ENCODE results near the gene EARS2. TPM values are rescaled to one million over a fixed set of nuclear protein-coding genes. Genes with fewer than 3 reads are reported as not detected.
A peak's percentile ranks its signal among the peaks of the same experiment; 100 is the strongest.

Gene EARS2
- total RNA-seq, 1 donor from 2014 or later, result 26.1 TPM

- Histone ChIP-seq H3K27me3 (ENCODE audit: control insufficient read depth in 3 of 3, insufficient read depth in 3 of 3, low read length in 3 of 3) (no peaks in the 10 kb centered on the region), H3K9ac (ENCODE audit: low read depth in 1 of 3, low read length in 3 of 3) (no peak overlapping the region), H3K4me3 (ENCODE audit: low read length in 3 of 3) (no peak overlapping the region), H3K36me3 (ENCODE audit: control insufficient read depth in 3 of 3, insufficient read depth in 3 of 3, low read length in 3 of 3) (peaks cover 42 to 66% (median 55%) of the 10 kb centered on the region in 3 donors), H3K9me3 (ENCODE audit: control insufficient read depth in 3 of 3, low read length in 3 of 3) (no peaks in the 10 kb centered on the region), H3K27ac (ENCODE audit: low read depth, low read length) (no peak overlapping the region), H3K4me1 (ENCODE audit: control insufficient read depth in 3 of 3, insufficient read depth in 3 of 3, low read length in 3 of 3) (peaks cover under 1 to 21% (median 11%) of the 10 kb centered on the region in 3 donors)
These were observed 14.0 kb upstream of the EARS2 start for GRCh38 chr16:23570992-23571632.

- Histone ChIP-seq H3K4me3 (ENCODE audit: low read length in 3 of 3) (no peak overlapping the region), H3K27ac (ENCODE audit: low read depth, low read length) (no peak overlapping the region), H3K9ac (ENCODE audit: low read depth in 1 of 3, low read length in 3 of 3) (no peak overlapping the region), H3K27me3 (ENCODE audit: control insufficient read depth in 3 of 3, insufficient read depth in 3 of 3, low read length in 3 of 3) (no peaks in the 10 kb centered on the region), H3K9me3 (ENCODE audit: control insufficient read depth in 3 of 3, low read length in 3 of 3) (no peaks in the 10 kb centered on the region), H3K36me3 (ENCODE audit: control insufficient read depth in 3 of 3, insufficient read depth in 3 of 3, low read length in 3 of 3) (peaks cover 59 to 76% (median 74%) of the 10 kb centered on the region in 3 donors), H3K4me1 (ENCODE audit: control insufficient read depth in 3 of 3, insufficient read depth in 3 of 3, low read length in 3 of 3) (peaks cover 31 to 43% (median 33%) of the 10 kb centered on the region in 3 donors)
These were observed 10.5 kb upstream of the EARS2 start for GRCh38 chr16:23567602-23568001.

GRCh38 chr16:23566724-23567123 is 9.6 kb upstream of the EARS2 start:
- no peak overlapping the region for H3K27ac ChIP-seq (ENCODE audit: low read depth, low read length)
- H3K36me3 ChIP-seq (ENCODE audit: control insufficient read depth in 3 of 3, insufficient read depth in 3 of 3, low read length in 3 of 3), result peaks cover 65 to 76% (median 75%) of the 10 kb centered on the region in 3 donors
- no peaks in the 10 kb centered on the region for H3K27me3 ChIP-seq (ENCODE audit: control insufficient read depth in 3 of 3, insufficient read depth in 3 of 3, low read length in 3 of 3)

GRCh38 chr16:23564575-23565363 is 7.6 kb upstream of the EARS2 start:
- H3K27me3 ChIP-seq (ENCODE audit: control insufficient read depth in 3 of 3, insufficient read depth in 3 of 3, low read length in 3 of 3), result no peaks in the 10 kb centered on the region
- peaks cover 49 to 56% (median 51%) of the 10 kb centered on the region in 3 donors for H3K4me1 ChIP-seq (ENCODE audit: control insufficient read depth in 3 of 3, insufficient read depth in 3 of 3, low read length in 3 of 3)
- H3K36me3 ChIP-seq (ENCODE audit: control insufficient read depth in 3 of 3, insufficient read depth in 3 of 3, low read length in 3 of 3), result peaks cover 56 to 77% (median 74%) of the 10 kb centered on the region in 3 donors
- no peaks in the 10 kb centered on the region for H3K9me3 ChIP-seq (ENCODE audit: control insufficient read depth in 3 of 3, low read length in 3 of 3)
- H3K9ac ChIP-seq (ENCODE audit: low read depth in 1 of 3, low read length in 3 of 3), result peak overlapping the region in 2 of 3 donors; percentile 52 to 69
- H3K4me3 ChIP-seq (ENCODE audit: low read length in 3 of 3), result no peak overlapping the region
- H3K27ac ChIP-seq (ENCODE audit: low read depth, low read length), result peak overlapping the region; percentile 71

More at GRCh38 chr16:23566724-23567123, 9.6 kb upstream of the EARS2 start:
- Histone ChIP-seq H3K4me3 (ENCODE audit: low read length in 3 of 3) (no peak overlapping the region), H3K4me1 (ENCODE audit: control insufficient read depth in 3 of 3, insufficient read depth in 3 of 3, low read length in 3 of 3) (peaks cover 34 to 41% (median 35%) of the 10 kb centered on the region in 3 donors), H3K9me3 (ENCODE audit: control insufficient read depth in 3 of 3, low read length in 3 of 3) (no peaks in the 10 kb centered on the region), H3K9ac (ENCODE audit: low read depth in 1 of 3, low read length in 3 of 3) (no peak overlapping the region)

GRCh38 chr16:23563186-23563585 is 6.0 kb upstream of the EARS2 start:
- Histone ChIP-seq H3K4me3 (ENCODE audit: low read length in 3 of 3) (no peak overlapping the region), H3K36me3 (ENCODE audit: control insufficient read depth in 3 of 3, insufficient read depth in 3 of 3, low read length in 3 of 3) (peaks cover 60 to 73% (median 71%) of the 10 kb centered on the region in 3 donors), H3K27ac (ENCODE audit: low read depth, low read length) (peak overlapping the region; percentile 12), H3K27me3 (ENCODE audit: control insufficient read depth in 3 of 3, insufficient read depth in 3 of 3, low read length in 3 of 3) (no peaks in the 10 kb centered on the region), H3K9me3 (ENCODE audit: control insufficient read depth in 3 of 3, low read length in 3 of 3) (no peaks in the 10 kb centered on the region), H3K9ac (ENCODE audit: low read depth in 1 of 3, low read length in 3 of 3) (peak overlapping the region in 2 of 3 donors; percentile 4 to 61), H3K4me1 (ENCODE audit: control insufficient read depth in 3 of 3, insufficient read depth in 3 of 3, low read length in 3 of 3) (peaks cover 64 to 67% (median 67%) of the 10 kb centered on the region in 3 donors)

GRCh38 chr16:23562505-23562904 is 5.4 kb upstream of the EARS2 start:
- Histone ChIP-seq H3K27me3 (ENCODE audit: control insufficient read depth in 3 of 3, insufficient read depth in 3 of 3, low read length in 3 of 3) (no peaks in the 10 kb centered on the region), H3K9ac (ENCODE audit: low read depth in 1 of 3, low read length in 3 of 3) (peak overlapping the region in 2 of 3 donors; percentile 4 to 61), H3K4me1 (ENCODE audit: control insufficient read depth in 3 of 3, insufficient read depth in 3 of 3, low read length in 3 of 3) (peaks cover 66 to 69% (median 69%) of the 10 kb centered on the region in 3 donors), H3K27ac (ENCODE audit: low read depth, low read length) (peak overlapping the region; percentile 12), H3K36me3 (ENCODE audit: control insufficient read depth in 3 of 3, insufficient read depth in 3 of 3, low read length in 3 of 3) (peaks cover 55 to 69% (median 67%) of the 10 kb centered on the region in 3 donors), H3K9me3 (ENCODE audit: control insufficient read depth in 3 of 3, low read length in 3 of 3) (no peaks in the 10 kb centered on the region), H3K4me3 (ENCODE audit: low read length in 3 of 3) (no peak overlapping the region)

- Histone ChIP-seq H3K4me1 (ENCODE audit: control insufficient read depth in 3 of 3, insufficient read depth in 3 of 3, low read length in 3 of 3) (peaks cover 70 to 74% (median 73%) of the 10 kb centered on the region in 3 donors), H3K27ac (ENCODE audit: low read depth, low read length) (no peak overlapping the region), H3K36me3 (ENCODE audit: control insufficient read depth in 3 of 3, insufficient read depth in 3 of 3, low read length in 3 of 3) (peaks cover 47 to 62% (median 59%) of the 10 kb centered on the region in 3 donors), H3K9ac (ENCODE audit: low read depth in 1 of 3, low read length in 3 of 3) (peak overlapping the region in 1 of 3 donors; percentile 40), H3K9me3 (ENCODE audit: control insufficient read depth in 3 of 3, low read length in 3 of 3) (no peaks in the 10 kb centered on the region), H3K27me3 (ENCODE audit: control insufficient read depth in 3 of 3, insufficient read depth in 3 of 3, low read length in 3 of 3) (no peaks in the 10 kb centered on the region), H3K4me3 (ENCODE audit: low read length in 3 of 3) (no peak overlapping the region)
These were observed 4.4 kb upstream of the EARS2 start for GRCh38 chr16:23561586-23561985.

- Histone ChIP-seq H3K36me3 (ENCODE audit: control insufficient read depth in 3 of 3, insufficient read depth in 3 of 3, low read length in 3 of 3) (peaks cover 24 to 41% (median 39%) of the 10 kb centered on the region in 3 donors), H3K27me3 (ENCODE audit: control insufficient read depth in 3 of 3, insufficient read depth in 3 of 3, low read length in 3 of 3) (no peaks in the 10 kb centered on the region), H3K4me1 (ENCODE audit: control insufficient read depth in 3 of 3, insufficient read depth in 3 of 3, low read length in 3 of 3) (peaks cover 45 to 50% (median 48%) of the 10 kb centered on the region in 3 donors), H3K9me3 (ENCODE audit: control insufficient read depth in 3 of 3, low read length in 3 of 3) (no peaks in the 10 kb centered on the region), H3K9ac (ENCODE audit: low read depth in 1 of 3, low read length in 3 of 3) (peak overlapping the region; percentile 82 to 96 (median 93)), H3K4me3 (ENCODE audit: low read length in 3 of 3) (peak overlapping the region; percentile 88 to 94 (median 89)), H3K27ac (ENCODE audit: low read depth, low read length) (peak overlapping the region; percentile 91)
These were observed 891 bp upstream of the EARS2 start for GRCh38 chr16:23557779-23558702.

- Histone ChIP-seq H3K9ac (ENCODE audit: low read depth in 1 of 3, low read length in 3 of 3) (no peak overlapping the region), H3K36me3 (ENCODE audit: control insufficient read depth in 3 of 3, insufficient read depth in 3 of 3, low read length in 3 of 3) (peaks cover 27 to 32% (median 29%) of the 10 kb centered on the region in 3 donors), H3K27me3 (ENCODE audit: control insufficient read depth in 3 of 3, insufficient read depth in 3 of 3, low read length in 3 of 3) (no peaks in the 10 kb centered on the region), H3K9me3 (ENCODE audit: control insufficient read depth in 3 of 3, low read length in 3 of 3) (no peaks in the 10 kb centered on the region), H3K4me3 (ENCODE audit: low read length in 3 of 3) (no peak overlapping the region), H3K27ac (ENCODE audit: low read depth, low read length) (no peak overlapping the region), H3K4me1 (ENCODE audit: control insufficient read depth in 3 of 3, insufficient read depth in 3 of 3, low read length in 3 of 3) (peaks cover 21 to 24% (median 22%) of the 10 kb centered on the region in 3 donors)
These were observed 2.6 kb downstream of the EARS2 start for GRCh38 chr16:23554536-23554935.
